H9 (cell line): ENCODE measurements around the gene CD81. TPM values are rescaled to one million over a fixed set of nuclear protein-coding genes. Genes with fewer than 3 reads are reported as not detected.
A peak's percentile ranks its signal among the peaks of the same experiment; 100 is the strongest.

ENCODE experiments used
- DNase-seq: peaks from one replicate; pipeline ENCODE4 v3.0.0-alpha.2; 2017
- H2AFZ ChIP-seq: one replicate; pipeline ENCODE4 v1.6.1; 2013; ENCODE audit warnings: mild to moderate bottlenecking, low read length, control low read depth, moderate library complexity
- H2AK5ac ChIP-seq: 2 replicates; pipeline ENCODE4 v1.6.1; 2013; ENCODE audit warnings: low read length, control low read depth, mixed read lengths; ENCODE audit not compliant: insufficient read length
- H2BK120ac ChIP-seq: one replicate; pipeline ENCODE4 v1.6.1; 2013; ENCODE audit warnings: low read depth, mild to moderate bottlenecking, low read length, control low read depth, inconsistent platforms; ENCODE audit not compliant: poor library complexity, severe bottlenecking
- H2BK12ac ChIP-seq: 2 replicates; pipeline ENCODE4 v1.6.1; 2013; ENCODE audit warnings: low read length, control low read depth, mixed read lengths, low read depth; ENCODE audit not compliant: insufficient read length
- H2BK15ac ChIP-seq: 2 replicates; pipeline ENCODE4 v1.6.1; 2013; ENCODE audit warnings: low read depth, low read length, control low read depth
- H2BK20ac ChIP-seq: one replicate; pipeline ENCODE4 v1.6.1; 2013; ENCODE audit warnings: low read depth, mild to moderate bottlenecking, low read length, control low read depth, inconsistent platforms; ENCODE audit not compliant: poor library complexity, severe bottlenecking
- H2BK5ac ChIP-seq: 2 replicates; pipeline ENCODE4 v1.6.1; 2013; ENCODE audit warnings: low read length, control low read depth, mixed read lengths; ENCODE audit not compliant: insufficient read length
- H3K14ac ChIP-seq: 2 replicates; pipeline ENCODE4 v1.6.1; 2013; ENCODE audit warnings: low read length, control low read depth; ENCODE audit not compliant: insufficient read depth
- H3K18ac ChIP-seq: 2 replicates; pipeline ENCODE4 v1.6.1; 2013; ENCODE audit warnings: low read depth, mild to moderate bottlenecking, mixed read lengths, low read length, control low read depth; ENCODE audit not compliant: insufficient read length
- H3K23ac ChIP-seq: 2 replicates; pipeline ENCODE4 v1.6.1; 2013; ENCODE audit warnings: low read length, control low read depth, mixed read lengths, low read depth; ENCODE audit not compliant: insufficient read length
- H3K23me2 ChIP-seq: 2 replicates; pipeline ENCODE4 v1.6.1; 2013; ENCODE audit warnings: low read depth, mild to moderate bottlenecking, mixed read lengths, low read length, control low read depth; ENCODE audit not compliant: insufficient read length, poor library complexity, severe bottlenecking
- H3K27ac ChIP-seq: 2 replicates; pipeline ENCODE4 v1.5.1; 2013; ENCODE audit warnings: low read length, control low read depth, mixed read lengths, low read depth; ENCODE audit not compliant: insufficient read length
- H3K27me3 ChIP-seq: 2 replicates; pipeline ENCODE4 v1.6.1; 2013; ENCODE audit warnings: low read length, control low read depth, inconsistent platforms; ENCODE audit not compliant: insufficient read depth
- H3K4ac ChIP-seq: 2 replicates; pipeline ENCODE4 v1.6.1; 2013; ENCODE audit warnings: low read depth, mild to moderate bottlenecking, control low read depth, inconsistent platforms, low read length, moderate library complexity
- H3K4me1 ChIP-seq: 2 replicates; pipeline ENCODE4 v1.6.1; 2013; ENCODE audit warnings: low read length, control low read depth, inconsistent platforms; ENCODE audit not compliant: insufficient read depth
- H3K4me2 ChIP-seq: 2 replicates; pipeline ENCODE4 v1.6.1; 2013; ENCODE audit warnings: low read length, control low read depth, mixed read lengths; ENCODE audit not compliant: insufficient read length, insufficient read depth
- H3K56ac ChIP-seq: 2 replicates; pipeline ENCODE4 v1.6.1; 2013; ENCODE audit warnings: low read depth, mild to moderate bottlenecking, mixed read lengths, low read length, control low read depth; ENCODE audit not compliant: insufficient read length
- H3K79me1 ChIP-seq: 2 replicates; pipeline ENCODE4 v1.6.1; 2013; ENCODE audit warnings: low read depth, mild to moderate bottlenecking, moderate library complexity, low read length, control low read depth, inconsistent platforms; ENCODE audit not compliant: insufficient read depth, poor library complexity, severe bottlenecking
- H3K79me2 ChIP-seq: 2 replicates; pipeline ENCODE4 v1.6.1; 2013; ENCODE audit warnings: low read length, control low read depth, inconsistent platforms; ENCODE audit not compliant: insufficient read depth
- H3K9ac ChIP-seq: 2 replicates; pipeline ENCODE4 v1.6.1; 2013; ENCODE audit warnings: low read length, control low read depth, mixed read lengths; ENCODE audit not compliant: insufficient read length; ENCODE audit errors: extremely low read depth
- H3K9me3 ChIP-seq: one replicate; pipeline ENCODE4 v1.6.1; 2013; ENCODE audit warnings: low read depth, low read length, inconsistent platforms; ENCODE audit not compliant: control insufficient read depth
- H3T11ph ChIP-seq: one replicate; pipeline ENCODE4 v1.6.1; 2013; ENCODE audit warnings: mild to moderate bottlenecking, low read length, control low read depth, inconsistent platforms
- H4K20me1 ChIP-seq: one replicate; pipeline ENCODE4 v1.6.1; 2013; ENCODE audit not compliant: control insufficient read depth, insufficient read length, insufficient read depth
- H4K5ac ChIP-seq: 2 replicates; pipeline ENCODE4 v1.6.1; 2013; ENCODE audit warnings: low read depth, mild to moderate bottlenecking, mixed read lengths, low read length, control low read depth; ENCODE audit not compliant: insufficient read length
- H4K8ac ChIP-seq: replicated peaks from 2 replicates; pipeline ENCODE4 v1.6.1; 2013; ENCODE audit warnings: low read length, control low read depth, mixed read lengths, low read depth; ENCODE audit not compliant: insufficient read length
- H4K91ac ChIP-seq: 2 replicates; pipeline ENCODE4 v1.6.1; 2013; ENCODE audit warnings: low read depth, mild to moderate bottlenecking, moderate library complexity, mixed read lengths, low read length, control low read depth; ENCODE audit not compliant: insufficient read length
- H3K27ac Mint-ChIP-seq, 3 experiments: 2 replicates in 2 of 3; 3 replicates in 1 of 3; pipeline ENCODE4 v1.8.0; 2020 to 2021; ENCODE audit warnings: mixed read lengths in 3 of 3, mild to moderate bottlenecking in 1 of 3, moderate library complexity in 1 of 3
- H3K27me3 Mint-ChIP-seq: 2 replicates; pipeline ENCODE4 v1.8.0; 2021; ENCODE audit warnings: low read depth, mild to moderate bottlenecking, moderate library complexity, mixed read lengths
- H3K36me3 Mint-ChIP-seq, 3 experiments: 2 replicates in 2 of 3; 3 replicates in 1 of 3; pipeline ENCODE4 v1.8.0; 2020 to 2021; ENCODE audit warnings: low read depth in 3 of 3, mixed read lengths in 3 of 3; ENCODE audit not compliant: insufficient read depth in 1 of 3
- H3K4me1 Mint-ChIP-seq, 2 experiments: 2 replicates each; pipeline ENCODE4 v1.8.0; 2020; ENCODE audit warnings: mixed read lengths in 2 of 2
- H3K4me3 Mint-ChIP-seq, 2 experiments: 2 replicates in 1 of 2; 3 replicates in 1 of 2; pipeline ENCODE4 v1.8.0; 2020 to 2021; ENCODE audit warnings: mild to moderate bottlenecking in 2 of 2, mixed read lengths in 2 of 2, moderate library complexity in 1 of 2
- H3K9me3 Mint-ChIP-seq, 2 experiments: 2 replicates in 1 of 2; 3 replicates in 1 of 2; pipeline ENCODE4 v1.8.0; 2020; ENCODE audit warnings: mild to moderate bottlenecking in 2 of 2, mixed read lengths in 2 of 2, moderate library complexity in 1 of 2
- WGBS: extraction: QIAGEN DNeasy Blood & Tissue Kit; methylation state at CpG from one replicate; pipeline ENCODE4 v1.1.7; 2013; ENCODE audit warnings: missing lambda C conversion rate, low lambda C conversion rate, mixed read lengths; ENCODE audit not compliant: insufficient read length; ENCODE audit errors: extremely low coverage; 5-methylcytosine and 5-hydroxymethylcytosine counted together
- total RNA-seq: library from RNA; stranded (reverse); gene quantifications from 2 replicates; pipeline ENCODE4 v1.2.1, GENCODE V29; 2021
- TF ChIP-seq, protein P1 (sequence below): fragments of 200-600 bp; sonication (generic); conservative IDR thresholded peaks from 3 replicates; pipeline ENCODE4 v1.8.0; 2021; ENCODE audit warnings: antibody characterized with exemption, mild to moderate bottlenecking

The CD81 gene
- total RNA-seq, 1 experiment from 2014 or later: 246 TPM

GRCh38 chr11:2443406-2443805, 66.3 kb downstream of the CD81 start:
- TF ChIP-seq, protein P1, sequence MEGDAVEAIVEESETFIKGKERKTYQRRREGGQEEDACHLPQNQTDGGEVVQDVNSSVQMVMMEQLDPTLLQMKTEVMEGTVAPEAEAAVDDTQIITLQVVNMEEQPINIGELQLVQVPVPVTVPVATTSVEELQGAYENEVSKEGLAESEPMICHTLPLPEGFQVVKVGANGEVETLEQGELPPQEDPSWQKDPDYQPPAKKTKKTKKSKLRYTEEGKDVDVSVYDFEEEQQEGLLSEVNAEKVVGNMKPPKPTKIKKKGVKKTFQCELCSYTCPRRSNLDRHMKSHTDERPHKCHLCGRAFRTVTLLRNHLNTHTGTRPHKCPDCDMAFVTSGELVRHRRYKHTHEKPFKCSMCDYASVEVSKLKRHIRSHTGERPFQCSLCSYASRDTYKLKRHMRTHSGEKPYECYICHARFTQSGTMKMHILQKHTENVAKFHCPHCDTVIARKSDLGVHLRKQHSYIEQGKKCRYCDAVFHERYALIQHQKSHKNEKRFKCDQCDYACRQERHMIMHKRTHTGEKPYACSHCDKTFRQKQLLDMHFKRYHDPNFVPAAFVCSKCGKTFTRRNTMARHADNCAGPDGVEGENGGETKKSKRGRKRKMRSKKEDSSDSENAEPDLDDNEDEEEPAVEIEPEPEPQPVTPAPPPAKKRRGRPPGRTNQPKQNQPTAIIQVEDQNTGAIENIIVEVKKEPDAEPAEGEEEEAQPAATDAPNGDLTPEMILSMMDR: no peak
- no peak overlapping the region for H3K4me2 ChIP-seq
- DNase-seq: no peak

More at GRCh38 chr11:2443406-2443805, 66.3 kb downstream of the CD81 start:
- H3K14ac ChIP-seq: no peak overlapping the region
- no peaks in the 10 kb centered on the region for H3K4me1 ChIP-seq
- no peak overlapping the region for H3K23ac ChIP-seq
- no peak overlapping the region for H2BK120ac ChIP-seq
- H2BK12ac ChIP-seq: no peak overlapping the region
- Mint-ChIP-seq H3K27ac (no peak overlapping the region), H3K9me3 (peaks cover 3 to 10% of the 10 kb centered on the region in 2 experiments; a peak in 3 of 5 replicates), H3K4me3 (peak overlapping the region in 1 of 2 experiments; percentile 30; a peak in 1 of 5 replicates), H3K36me3 (no peaks in the 10 kb centered on the region), H3K4me1 (peaks cover 0 to 3% of the 10 kb centered on the region in 2 experiments; a peak in 2 of 4 replicates), H3K27me3 (peaks cover 88% of the 10 kb centered on the region)
- no peak overlapping the region for H3K27ac ChIP-seq
- no peak overlapping the region for H4K8ac ChIP-seq
- H3K79me2 ChIP-seq: no peaks in the 10 kb centered on the region
- WGBS: no CpG with 5 or more reads among the region's 11 CpGs
- H4K20me1 ChIP-seq: no peaks in the 10 kb centered on the region
- no peak overlapping the region for H3T11ph ChIP-seq
- no peak overlapping the region for H2BK15ac ChIP-seq
- no peak overlapping the region for H2AK5ac ChIP-seq
- no peak overlapping the region for H3K4ac ChIP-seq
- H4K5ac ChIP-seq: no peak overlapping the region
- no peak overlapping the region for H2AFZ ChIP-seq
- no peak overlapping the region for H2BK20ac ChIP-seq
- H3K23me2 ChIP-seq: peaks cover 4% of the 10 kb centered on the region
- no peaks in the 10 kb centered on the region for H3K79me1 ChIP-seq
- H2BK5ac ChIP-seq: no peak overlapping the region
- H3K27me3 ChIP-seq: peaks cover 24% of the 10 kb centered on the region; the same call in 1 of the 2 replicates
- no peak overlapping the region for H3K18ac ChIP-seq
- H4K91ac ChIP-seq: no peak overlapping the region
- H3K9ac ChIP-seq: no peak overlapping the region
- H3K9me3 ChIP-seq: no peaks in the 10 kb centered on the region
- H3K56ac ChIP-seq: no peak overlapping the region
